GM10266 (cell line): ENCODE data around the gene S100B.

Source experiments
- DNase-seq: peaks from one replicate; pipeline ENCODE4 v3.0.0; 2012; ENCODE audit errors: extremely low spot score
- TF ChIP-seq, protein P1 (sequence below): IDR thresholded peaks from 2 replicates; pipeline ENCODE4 v1.5.1; 2012; ENCODE audit warnings: mild to moderate bottlenecking, low read depth; ENCODE audit not compliant: control insufficient read depth, insufficient read depth; ENCODE audit errors: missing control alignments

Gene S100B

DNA sequence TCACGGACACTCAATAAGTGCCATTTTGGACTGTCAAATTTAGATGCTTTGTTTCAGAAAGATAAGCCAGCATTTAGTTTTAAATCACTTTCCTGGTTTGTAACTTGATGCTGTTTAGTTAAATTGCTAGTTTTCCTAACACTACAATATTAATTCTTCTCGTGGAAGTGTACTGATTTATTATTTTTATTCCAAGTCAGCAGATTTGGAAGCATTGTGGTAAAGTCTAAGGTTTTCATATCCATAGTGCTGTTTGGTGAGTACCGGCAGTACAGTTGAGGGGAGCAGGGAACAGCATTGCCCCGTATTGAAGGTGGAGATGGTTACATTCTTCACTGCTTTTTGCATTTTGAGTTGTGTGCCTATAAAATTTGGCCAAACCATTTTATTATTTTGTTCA is 36.3 kb downstream of the S100B start:
- TF ChIP-seq, protein P1, sequence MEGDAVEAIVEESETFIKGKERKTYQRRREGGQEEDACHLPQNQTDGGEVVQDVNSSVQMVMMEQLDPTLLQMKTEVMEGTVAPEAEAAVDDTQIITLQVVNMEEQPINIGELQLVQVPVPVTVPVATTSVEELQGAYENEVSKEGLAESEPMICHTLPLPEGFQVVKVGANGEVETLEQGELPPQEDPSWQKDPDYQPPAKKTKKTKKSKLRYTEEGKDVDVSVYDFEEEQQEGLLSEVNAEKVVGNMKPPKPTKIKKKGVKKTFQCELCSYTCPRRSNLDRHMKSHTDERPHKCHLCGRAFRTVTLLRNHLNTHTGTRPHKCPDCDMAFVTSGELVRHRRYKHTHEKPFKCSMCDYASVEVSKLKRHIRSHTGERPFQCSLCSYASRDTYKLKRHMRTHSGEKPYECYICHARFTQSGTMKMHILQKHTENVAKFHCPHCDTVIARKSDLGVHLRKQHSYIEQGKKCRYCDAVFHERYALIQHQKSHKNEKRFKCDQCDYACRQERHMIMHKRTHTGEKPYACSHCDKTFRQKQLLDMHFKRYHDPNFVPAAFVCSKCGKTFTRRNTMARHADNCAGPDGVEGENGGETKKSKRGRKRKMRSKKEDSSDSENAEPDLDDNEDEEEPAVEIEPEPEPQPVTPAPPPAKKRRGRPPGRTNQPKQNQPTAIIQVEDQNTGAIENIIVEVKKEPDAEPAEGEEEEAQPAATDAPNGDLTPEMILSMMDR: no peak
- DNase-seq: no peak

DNA sequence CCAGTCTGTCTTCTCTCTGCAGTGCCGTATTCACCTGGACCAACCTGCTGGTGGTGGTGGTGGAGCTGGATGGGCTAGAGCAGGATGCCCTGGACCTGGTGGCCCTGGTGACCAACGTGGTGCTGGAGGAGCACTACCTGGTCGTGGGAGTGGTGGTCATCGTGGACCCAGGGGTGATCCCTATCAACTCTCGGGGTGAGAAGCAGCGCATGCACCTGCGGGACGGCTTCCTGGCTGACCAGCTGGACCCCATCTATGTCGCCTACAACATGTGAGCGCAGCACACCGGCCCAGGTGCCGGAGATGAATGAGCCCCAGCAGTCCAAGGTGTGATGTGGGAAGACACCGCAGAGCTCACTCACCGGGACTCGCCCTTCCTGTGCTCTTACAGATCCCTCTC is 37.5 kb downstream of the S100B start:
- TF ChIP-seq, protein P1: no peak
- no peak for DNase-seq

DNA sequence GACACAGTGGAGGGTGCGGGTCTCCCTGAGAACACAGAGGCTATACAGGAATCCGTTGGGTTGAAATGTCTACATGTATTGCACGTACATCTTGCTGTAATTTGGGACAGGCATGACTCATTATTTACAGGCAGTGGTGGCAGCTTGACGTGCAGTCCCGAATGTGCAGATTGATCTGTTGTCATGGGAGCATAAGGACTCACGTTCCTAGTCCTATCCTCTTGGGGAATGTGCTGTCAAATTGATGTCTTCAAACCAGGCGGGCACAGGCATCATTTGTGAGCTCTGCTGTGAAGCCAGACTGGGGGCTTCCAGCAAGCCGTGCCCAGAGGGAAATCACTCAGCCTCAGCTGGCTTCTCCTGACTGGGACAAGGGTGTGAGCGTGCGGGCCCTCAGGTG is 40.5 kb downstream of the S100B start:
- DNase-seq: no peak
- TF ChIP-seq, protein P1: no peak

DNA sequence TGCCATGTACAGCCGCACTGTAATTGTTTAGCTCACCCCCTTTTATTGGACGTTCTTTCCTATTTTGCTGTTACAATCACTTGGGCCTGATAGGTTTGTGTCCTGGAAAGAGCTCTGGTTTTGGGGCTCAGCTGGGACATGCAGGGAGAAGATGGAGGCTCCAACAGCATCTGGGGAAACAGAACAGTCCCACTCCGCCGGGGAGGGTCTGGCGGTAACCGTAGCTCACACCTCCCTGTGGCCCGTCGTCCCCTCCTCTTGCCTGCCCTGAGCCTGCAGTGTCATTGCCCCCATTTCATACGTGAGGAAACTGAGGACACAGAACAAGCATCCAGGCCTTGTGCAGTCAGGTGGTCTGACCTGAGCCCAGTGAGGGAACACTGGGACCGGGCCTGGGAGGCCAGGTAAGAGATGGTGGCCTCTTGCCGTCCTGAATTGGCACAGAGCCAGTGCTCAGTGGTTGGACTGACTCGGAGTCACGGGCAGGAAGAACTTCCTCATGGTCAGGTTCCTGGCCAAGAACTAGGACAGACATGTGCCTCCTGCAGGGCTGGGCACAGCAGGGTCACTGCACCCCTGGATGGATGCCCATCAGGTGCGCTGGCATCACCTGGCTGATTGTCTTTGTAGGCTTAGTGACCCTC is 41.8 kb downstream of the S100B start:
- DNase-seq: no peak
- TF ChIP-seq, protein P1: no peak

DNA sequence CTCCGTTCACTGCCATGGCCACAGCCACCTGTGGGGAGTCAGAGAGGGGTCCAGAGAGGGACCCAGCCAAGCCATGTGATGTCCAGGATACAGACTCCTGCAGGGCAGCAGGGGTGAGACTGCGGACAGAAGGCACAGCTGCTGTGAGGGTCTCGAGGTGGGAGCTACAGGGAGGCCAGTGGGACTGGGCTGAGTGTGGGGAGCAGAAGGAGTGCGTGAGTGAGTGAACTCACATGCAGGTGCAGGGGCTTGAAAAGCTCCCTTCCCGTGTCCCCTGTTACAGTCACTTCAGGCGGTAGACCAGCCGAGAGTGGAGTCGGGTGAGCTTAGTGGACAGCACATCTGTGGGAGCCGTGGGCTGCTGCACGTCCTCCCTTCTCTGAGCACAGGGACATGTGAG is 42.4 kb downstream of the S100B start:
- DNase-seq: no peak
- TF ChIP-seq, protein P1: no peak

DNA sequence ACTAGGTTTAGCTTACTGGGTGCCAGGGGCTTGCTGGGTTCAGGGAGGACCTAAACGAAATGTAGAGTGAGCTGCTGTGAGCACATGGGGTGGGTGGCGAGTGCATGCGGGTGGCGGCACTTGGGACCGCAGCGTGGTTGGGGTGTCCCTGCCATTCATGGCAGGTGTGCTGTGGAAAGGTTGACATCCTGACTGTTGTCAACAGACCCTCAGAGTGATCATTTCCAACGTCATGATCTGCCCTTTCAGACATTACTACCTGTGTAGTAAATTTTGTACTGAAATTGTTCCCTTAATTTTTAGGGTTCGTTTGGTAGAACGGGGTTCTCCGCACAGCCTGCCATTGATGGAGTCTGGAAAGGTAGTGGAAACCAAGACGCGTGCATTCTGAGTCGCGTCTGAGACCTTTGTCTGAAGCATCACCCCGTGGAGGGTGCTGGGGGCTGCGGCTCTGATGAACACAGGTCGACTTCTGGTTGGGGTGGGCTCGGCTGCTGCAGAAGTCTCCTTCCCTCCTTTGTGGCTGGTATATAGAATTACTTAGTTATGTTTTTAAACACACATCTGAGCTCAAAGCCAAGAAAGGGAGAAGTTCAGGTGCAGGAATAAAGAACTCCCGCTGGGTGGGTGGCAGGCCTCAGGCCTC is 43.3 kb downstream of the S100B start:
- TF ChIP-seq, protein P1: no peak
- DNase-seq: no peak
